SKM-1 (cell line): ENCODE data around the gene CYP4B1.

Experiments used
- DNase-seq: peaks from one replicate; lab custom pipeline; 2025; ENCODE audit not compliant: unreplicated experiment; lab: John Stamatoyannopoulos, UW

Gene CYP4B1

DNA sequence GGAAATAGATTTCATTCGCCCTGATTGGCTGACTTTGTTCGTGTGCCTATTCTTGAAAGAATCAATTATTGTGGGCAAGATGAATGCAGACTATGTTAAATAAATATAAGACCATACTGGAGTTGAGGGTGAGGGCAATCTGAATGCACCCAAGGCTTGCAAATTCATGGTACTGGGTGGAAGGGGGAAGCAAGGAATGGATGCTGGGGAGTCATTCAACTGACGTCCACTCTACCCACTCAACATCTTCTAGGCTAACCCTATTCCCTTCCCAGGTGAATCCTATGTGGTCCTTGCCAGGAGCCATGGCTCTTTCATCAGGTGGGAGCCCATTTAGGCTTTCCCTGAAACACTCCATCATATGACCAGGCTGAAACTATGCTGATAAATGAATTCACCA is 5.7 kb upstream of the CYP4B1 start:
- no peak for DNase-seq

DNA sequence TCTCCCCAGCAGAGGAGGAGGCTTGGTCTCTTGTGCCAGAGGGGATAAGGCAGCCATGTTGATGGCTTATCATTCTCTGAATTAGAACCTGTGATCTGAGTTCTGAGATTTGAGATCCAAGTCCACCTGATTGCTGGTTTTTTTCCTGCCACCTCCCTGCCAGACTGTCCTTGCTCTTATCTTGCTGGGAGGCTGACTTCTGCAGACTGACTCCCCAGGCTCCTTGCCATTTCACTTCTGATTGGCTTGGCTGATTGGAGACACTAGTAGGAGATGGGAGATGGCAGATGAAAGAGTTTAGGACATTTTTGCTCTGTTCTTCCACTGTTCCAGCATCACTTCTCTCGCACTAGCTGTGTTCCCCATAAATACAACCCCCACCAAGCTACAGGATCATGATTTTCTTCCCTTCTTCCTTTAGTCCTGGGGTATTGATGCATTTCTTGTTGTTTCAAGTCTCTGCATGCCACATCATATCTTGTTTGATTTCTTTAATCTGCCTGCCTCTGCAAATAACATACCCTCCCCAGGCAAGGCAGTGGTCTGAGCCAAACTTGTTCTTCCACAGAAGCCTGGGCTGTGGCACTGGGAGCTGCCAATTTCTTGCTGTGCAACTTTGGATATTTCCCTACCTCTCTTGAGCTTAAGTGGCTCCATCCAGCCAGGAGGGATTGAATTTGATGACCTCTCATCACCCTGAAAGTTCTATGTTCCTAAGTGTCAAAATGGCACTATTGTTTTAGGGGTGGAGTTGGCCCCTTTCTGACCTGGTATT is 963 bp upstream of the CYP4B1 start:
- no peak for DNase-seq

DNA sequence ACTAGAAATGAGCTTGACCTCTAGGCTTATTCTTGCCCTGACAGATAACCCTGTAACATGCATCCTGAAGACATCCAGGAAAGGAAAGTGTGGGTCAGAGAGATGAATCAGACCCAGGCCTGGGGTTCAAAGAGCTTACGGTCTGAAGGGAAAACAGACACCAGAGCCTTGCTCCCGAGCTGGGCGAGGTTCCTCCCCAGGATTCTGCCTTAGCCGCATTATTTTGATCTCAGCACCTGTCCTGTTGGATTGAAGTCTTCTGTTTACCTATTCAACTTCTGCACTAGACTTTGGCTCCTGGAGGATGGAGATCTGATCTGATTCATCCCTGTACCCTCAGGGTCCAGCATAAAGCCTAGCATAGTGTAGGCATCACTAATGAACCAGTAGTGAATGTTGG is 1.9 kb downstream of the CYP4B1 start:
- no peak for DNase-seq

DNA sequence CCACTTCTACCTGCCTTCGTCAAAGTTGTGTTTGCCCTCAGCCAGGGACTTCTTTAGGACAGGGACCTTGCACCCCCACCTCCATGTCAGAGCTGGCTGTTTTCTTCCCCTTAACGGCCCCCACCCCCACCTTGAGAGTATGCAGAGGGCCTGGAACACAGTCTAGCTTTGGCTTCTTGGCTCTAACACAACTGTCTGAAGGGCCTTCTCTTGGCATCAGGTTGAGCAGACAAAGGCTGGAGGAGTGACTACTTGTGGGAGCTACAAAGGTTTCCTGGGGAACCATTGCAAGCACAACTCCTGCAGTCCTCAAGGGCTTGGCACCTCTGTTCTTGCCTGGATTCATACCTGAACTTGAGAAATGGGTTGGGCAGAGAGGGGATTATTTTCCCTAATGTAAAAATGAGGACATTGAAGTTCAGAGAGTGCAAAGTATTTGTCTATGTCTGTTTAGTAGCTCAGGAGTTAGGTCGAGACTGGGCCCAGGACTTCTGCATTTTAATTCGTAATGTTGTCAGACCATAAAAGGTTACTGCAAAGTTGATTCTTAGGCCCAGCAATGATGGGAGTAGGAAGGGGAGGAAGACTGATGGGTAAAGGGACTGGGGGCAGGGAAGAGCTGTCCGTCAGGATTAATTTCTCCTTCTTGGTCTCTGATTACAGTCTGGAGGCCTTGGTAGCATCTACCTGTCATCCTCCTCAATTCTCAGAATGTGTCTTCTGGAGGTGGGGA is 2.6 kb downstream of the CYP4B1 start:
- no peak for DNase-seq

DNA sequence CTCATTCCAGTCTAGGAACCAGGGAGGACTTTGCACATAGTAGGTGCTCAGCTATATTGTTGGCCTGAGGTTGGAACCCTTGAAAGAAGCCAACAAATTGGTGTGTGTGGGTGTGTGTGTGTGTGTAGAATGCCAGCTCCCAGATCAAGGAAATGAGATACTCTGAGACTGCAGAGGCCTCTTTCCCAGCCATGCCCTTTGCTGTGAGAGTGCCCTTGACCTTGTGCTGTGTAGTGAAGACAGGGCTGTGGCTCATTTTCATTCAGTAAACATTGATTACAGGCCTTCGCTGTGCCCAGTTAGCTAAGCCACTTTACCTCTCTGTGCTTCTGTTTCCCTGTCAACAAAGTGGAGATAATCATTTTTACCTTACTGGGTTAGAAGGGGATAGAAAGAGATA is 3.2 kb downstream of the CYP4B1 start:
- no peak for DNase-seq

DNA sequence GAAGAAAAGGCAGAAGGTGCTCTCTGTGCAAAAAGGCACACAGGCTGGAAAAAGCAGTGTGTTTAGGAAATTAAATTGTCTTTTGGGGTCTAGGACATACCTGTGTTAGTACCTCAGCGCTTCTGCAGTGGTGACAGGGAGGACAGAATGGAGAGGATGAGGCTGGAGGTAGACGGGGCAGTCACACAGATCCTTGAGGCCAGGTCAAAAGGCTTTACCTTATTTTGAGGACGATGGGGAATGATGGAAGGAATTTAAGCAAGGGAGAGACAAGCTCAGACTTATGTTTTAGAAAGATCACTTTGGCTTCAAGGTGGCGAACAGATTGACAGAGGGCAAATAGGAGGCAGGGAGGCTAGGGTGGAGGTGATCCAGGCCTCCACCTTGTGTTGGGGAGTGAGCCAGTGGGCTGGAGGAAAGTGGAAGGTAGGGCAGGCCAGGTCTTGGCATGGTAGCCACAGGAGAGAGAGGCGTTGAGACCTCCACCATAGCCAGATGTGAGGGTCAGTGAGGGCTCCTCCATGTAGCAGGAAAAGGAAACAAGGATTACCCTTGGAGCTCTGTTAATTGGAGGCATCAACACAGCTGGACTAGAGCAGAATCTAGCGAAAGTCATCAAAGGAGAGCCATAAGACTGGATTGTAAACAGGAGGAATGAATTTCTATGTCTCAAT is 4.2 kb downstream of the CYP4B1 start:
- no peak for DNase-seq

DNA sequence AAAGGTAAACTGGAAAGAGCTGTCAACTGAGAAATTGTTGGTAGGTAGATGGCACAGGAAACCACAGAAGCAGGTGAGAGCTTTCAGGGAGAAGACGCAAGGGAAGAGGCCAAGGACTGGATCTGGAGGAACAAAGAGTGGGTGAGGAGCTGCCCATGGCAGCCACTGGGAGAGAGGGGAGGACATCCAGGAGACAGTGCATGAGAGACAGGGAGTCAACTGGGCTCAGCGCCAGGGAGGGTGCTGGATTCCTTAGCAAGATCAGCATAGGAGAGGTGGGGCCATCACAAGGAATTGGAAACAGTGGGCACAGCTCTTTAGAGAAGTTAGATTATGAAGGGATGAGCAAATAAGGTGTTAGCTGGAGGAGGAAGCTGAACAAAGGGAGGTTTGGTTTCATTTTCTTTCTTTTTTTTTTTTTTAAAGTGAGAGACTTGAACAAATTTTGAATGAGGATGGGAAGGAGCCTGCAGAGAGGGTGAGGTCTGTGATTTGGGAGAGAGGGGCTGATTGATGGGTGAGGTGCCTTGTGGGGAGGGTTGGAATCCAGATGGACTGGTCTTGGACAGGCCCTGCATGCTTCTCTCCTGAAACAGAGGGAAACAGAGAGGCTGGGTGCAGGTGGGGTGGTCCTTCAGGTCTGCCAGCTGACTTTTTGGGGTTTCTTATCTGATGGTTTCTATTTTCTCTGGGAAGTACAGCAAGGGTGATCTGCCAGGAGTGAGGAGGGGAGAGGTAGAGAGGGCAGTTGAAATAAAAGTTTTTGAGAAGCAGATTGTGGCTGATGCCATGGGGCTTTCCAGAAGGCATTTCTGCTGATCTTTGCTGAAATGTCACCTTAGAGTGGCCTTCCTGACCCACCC is 5.4 kb downstream of the CYP4B1 start:
- DNase-seq, result no peak

DNA sequence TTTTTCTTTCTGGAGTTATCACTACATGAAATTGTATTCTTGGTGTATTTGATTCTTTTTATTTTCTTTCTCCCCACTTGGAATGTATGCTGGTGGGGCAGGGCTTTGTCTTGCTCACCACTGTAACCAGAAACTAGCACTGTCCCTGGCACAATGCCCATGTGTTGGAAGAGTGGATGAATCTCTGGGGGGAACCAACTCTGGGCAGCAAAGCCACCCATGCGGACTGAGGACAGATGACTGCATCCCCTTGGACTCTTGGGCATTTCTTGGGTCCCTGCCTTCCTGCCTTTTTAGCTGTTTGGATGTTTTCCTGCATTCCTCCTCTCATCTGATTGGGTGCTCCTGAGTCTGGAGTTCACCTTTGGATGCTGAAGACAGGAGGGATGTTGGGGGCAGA is 6.1 kb downstream of the CYP4B1 start:
- DNase-seq, result no peak

DNA sequence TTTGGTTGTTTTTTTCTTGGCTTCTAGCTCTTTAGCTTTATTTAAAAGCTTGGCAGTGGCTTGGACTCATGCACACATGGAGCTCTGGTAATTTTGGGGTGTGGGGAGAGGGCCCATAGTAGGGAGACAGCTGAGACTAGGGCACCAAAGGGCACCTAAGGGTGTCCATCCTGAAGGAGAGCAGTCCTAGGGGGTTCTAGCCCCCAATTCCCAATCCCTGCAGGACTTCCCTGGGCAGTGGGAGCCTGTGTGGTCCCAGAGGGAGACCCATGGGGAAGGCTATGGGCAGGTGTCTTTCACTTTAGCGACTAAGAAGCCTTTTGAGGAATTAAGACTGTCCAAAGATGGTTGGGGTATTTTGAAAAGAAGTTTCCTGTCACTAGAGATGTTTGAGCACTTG is 6.9 kb downstream of the CYP4B1 start:
- no peak for DNase-seq

DNA sequence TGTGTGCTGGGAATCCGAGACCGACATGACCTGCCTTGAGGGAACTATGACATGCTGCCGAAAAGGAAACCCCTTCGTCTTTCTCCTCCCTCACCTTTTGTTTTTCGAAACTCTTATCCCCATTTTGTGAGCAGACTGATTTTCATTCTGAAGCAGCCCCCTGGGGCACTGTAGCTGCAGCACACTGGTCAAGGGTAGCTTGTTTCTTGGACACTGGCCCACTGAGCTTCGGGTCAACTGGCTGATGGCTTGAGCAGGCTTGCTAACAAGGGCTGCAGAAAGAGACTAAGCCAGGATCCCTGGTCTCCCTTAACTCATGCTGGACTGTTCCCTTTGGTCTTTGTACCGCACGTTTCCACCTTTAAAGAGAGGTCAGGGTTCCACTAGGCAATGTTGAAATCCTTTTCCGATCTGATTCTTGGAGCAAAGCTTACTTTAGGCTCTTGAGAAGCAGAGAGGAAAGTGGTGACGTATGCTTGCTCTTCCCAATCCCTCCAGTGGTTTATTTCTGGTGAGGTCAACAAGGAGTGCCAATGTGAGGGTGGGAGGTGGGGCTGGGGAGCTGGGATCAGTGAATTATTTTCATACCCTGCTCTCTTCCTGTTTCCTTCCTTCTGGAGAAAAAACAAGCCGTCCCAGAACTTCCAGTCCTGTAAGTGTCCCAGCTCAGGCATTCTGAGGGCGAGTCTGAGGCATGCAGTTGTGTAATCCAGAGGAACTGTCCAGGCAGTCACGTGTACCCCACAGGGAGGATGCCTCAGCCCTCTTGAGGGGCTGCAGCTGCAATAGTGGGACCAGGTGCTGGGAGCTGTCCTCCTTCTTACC is 7.6 kb downstream of the CYP4B1 start:
- no peak for DNase-seq

DNA sequence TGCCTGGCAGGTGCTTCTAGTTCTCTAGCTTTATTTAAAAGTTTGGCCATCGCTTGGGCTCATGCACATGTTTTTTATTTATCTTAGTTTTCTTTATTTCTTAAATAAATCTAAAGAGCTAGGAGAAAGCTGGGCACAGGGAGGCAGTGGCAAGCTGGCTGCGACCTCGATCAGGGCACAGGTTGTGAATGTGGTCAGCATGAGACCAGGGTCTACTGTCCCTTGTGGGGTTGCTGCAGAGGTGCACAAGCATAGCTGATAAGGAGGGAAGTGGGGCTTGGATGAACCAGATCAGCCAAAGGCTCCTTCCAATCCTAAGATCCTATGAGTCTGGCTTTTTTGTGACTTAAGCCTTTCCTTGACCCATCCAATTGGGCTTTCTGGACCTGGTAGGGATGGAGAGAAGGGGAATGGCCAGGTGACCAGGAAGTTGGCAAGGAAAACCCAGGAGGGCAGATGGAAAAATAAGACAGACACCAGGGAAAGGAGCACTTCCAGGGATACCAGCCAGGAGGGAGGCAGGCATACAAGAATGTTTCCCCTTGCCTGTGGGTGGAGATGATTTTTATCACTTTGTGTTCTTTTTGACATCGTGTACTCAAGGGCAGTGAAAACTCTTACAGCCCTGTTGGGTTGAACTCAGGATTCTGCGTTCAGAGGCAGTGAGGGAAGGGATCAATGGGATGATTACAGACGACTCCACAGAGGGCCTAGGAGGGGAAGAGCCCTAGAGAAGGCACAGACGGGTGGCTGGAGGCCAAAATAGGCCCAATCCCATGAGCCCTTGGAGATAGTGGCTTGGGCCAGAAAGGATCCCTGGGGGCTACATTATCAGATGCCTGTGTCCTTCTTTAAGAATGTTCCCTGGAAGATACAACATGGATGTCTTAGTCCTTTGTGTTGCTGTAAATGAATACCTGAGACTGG is 8.5 kb downstream of the CYP4B1 start:
- no peak for DNase-seq

DNA sequence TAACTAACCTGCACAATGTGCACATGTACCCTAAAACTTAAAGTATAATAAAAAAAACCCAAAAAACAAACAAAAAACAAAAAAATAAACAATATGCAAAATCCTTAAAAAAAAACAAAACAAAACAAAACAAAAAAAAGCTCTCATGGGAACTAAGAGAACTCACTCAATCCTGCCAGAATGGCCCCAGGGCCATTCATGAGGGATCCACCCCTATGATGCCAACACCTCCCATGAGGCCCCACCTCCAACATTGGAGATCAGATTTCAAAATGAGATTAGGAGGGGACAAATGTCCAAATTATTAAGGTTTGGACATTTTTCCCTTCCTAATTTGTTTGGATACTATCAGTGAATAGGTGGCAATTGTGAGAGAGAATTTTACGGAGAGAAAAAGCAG is 10.2 kb downstream of the CYP4B1 start:
- DNase-seq, result no peak

DNA sequence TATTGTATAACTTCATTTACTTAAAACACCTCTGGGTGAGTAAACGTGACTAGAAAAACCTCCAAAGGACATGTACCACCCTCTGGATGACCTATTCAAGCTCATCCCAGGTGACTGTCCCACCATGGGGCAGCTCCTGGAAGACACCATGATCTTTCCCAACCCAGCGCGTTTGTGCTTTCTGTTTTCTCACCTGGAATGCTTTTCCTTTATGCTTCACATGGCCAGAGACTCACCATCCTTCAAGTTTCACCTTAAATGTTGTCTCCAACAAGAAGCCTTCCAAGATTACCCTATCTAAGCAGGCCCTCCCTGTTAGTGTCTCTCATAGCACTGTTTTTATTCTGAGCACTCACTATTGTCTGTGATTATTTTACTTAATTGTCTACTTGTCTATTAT is 11.1 kb downstream of the CYP4B1 start:
- no peak for DNase-seq

DNA sequence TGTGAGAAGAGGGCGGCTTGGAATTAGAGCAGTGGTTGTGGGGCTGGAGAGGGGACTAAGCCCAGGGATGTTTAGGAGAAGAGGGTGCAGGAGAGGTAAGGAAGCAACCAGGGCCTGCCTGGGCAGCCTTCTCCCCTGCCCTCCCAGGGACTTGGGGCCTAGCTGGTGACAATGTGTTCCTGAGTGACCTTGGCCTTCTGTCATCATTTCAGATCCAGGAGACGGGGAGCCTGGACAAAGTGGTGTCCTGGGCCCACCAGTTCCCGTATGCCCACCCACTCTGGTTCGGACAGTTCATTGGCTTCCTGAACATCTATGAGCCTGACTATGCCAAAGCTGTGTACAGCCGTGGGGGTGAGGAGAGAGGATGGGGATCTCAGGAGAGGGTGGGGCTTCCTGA is 11.8 kb downstream of the CYP4B1 start:
- DNase-seq, result no peak

DNA sequence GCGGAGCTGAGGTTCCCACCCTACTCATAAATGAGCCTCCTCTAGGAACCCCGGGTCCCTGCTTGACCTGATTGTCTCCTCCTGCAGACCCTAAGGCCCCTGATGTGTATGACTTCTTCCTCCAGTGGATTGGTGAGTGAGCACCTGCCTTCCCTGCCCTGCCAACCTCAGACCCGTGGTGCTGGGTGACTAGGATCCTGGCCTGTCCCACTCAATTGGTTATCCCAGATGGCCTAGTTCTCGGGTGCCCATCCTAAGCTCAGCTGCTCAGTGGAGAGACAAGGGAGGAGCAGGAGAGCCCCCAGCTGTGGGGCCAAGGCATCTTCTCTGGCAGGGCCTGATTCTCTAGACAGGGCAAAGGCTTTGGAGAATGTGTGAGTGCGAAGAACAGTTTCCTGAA is 12.2 kb downstream of the CYP4B1 start:
- DNase-seq, result no peak

DNA sequence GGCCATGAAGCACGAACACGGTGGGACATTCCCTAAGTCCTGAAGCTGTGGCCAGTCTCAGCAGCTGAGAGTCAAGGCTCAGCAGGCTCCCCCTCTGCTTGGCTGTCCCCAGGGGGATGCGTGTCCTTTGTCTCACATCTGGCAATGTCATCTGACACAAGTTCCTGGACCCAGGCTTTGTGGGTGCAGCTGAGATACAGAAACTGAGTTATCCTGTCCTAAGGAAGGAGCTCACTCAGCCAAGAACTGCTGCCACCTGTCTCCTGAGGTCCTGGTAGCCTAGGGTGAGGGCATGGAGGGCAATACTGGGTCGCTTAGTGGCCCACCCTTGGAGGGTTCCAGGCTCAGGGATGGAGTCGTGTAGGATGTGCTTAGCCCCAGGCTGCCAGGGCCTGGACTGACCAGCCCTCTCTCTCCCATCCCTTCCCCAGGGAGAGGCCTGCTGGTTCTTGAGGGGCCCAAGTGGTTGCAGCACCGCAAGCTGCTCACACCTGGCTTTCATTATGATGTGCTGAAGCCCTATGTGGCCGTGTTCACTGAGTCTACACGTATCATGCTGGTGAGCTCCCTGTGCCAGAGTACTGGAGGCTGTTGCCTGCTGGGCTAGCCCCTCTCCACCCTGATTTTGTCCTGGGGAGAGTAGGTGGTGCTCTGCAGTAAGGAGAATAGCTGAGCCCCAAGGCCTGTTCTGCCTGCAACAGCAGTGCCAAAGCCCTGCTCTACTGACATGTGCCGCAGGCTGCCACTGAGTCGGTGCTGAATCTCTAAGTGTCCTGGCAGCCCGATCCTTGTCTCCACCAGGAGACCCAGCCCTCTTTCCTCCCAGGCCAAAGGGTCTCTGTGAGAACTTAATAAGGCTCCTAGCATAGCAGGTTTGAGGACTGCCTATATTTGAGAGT is 13.5 kb downstream of the CYP4B1 start:
- no peak for DNase-seq

DNA sequence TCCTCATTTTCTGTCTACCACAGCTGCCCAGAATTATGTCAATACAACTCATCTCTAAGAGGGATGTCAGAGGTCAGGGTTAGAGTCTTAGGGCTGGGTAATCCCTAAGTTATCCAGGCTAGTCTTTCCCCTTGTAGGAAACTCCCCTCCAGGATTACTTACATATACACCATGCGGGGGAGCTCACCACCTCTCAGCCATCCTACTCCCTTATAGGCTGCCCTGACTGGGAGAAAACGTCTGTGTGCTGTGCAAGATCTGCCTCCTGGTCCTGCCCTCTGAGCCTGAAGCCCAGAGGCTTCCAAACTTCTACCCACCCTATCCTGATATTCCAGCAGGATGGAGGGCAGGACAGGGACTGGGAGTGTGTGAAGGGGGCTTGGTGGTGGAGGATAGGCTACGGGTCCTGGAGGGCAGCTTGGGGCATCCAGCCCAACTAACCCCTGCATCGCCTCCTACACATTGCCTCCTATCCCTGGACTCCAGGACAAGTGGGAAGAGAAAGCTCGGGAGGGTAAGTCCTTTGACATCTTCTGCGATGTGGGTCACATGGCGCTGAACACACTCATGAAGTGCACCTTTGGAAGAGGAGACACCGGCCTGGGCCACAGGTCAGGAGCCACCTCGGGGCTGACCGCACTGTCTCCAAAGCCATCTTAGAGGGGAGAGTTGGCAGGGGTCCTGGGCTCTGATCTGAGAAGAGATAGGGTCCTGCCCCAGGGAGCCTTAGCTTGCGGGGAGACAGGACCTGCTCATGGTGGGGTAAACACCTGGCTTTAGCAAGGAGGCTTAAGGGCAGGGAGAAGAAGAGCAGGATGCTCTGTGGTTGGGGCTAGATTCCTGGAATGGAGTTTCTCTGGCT is 14.4 kb downstream of the CYP4B1 start:
- no peak for DNase-seq
